SK-N-SH treated with all-trans-retinoic acid at 6 μM for 48 hours (cell line): ENCODE data around the gene GCSH.

Experiments used
- ATAC-seq: fragments of 200-7000 bp; cut with Tn5 transposase; 3 replicates; pipeline ENCODE4 v1.9.1; 2020; ENCODE audit warnings: mild to moderate bottlenecking, moderate library complexity
- ARNTL ChIP-seq: fragments of 450-650 bp; formaldehyde crosslinking; IDR thresholded peaks from 2 replicates; pipeline ENCODE4 v1.5.0; 2020; ENCODE audit warnings: low read depth, mild to moderate bottlenecking, moderate library complexity, borderline replicate concordance
- BACH2 ChIP-seq: fragments of 250-450 bp; sonication (Bioruptor Pico); IDR thresholded peaks from 2 replicates; pipeline ENCODE4 v1.9.0; 2021; ENCODE audit warnings: mild to moderate bottlenecking, borderline replicate concordance
- CSDC2 ChIP-seq: fragments of 250-450 bp; sonication (Bioruptor Pico); IDR thresholded peaks from 2 replicates; pipeline ENCODE4 v1.5.0; 2020; ENCODE audit warnings: mild to moderate bottlenecking, moderate library complexity
- ESRRG ChIP-seq: fragments of 250-450 bp; sonication (Bioruptor Pico); IDR thresholded peaks from 2 replicates; pipeline ENCODE4 v1.6.1; 2021; ENCODE audit warnings: mild to moderate bottlenecking
- GLIS3 ChIP-seq: fragments of 250-450 bp; sonication (Bioruptor Pico); IDR thresholded peaks from 2 replicates; pipeline ENCODE4 v1.5.0; 2020; ENCODE audit warnings: mild to moderate bottlenecking, moderate library complexity
- ISL1 ChIP-seq: fragments of 250-450 bp; sonication (Bioruptor Pico); IDR thresholded peaks from 2 replicates; pipeline ENCODE4 v2.1.2; 2022; ENCODE audit warnings: mild to moderate bottlenecking, moderate library complexity
- OSR1 ChIP-seq: fragments of 250-450 bp; sonication (Bioruptor Pico); IDR thresholded peaks from 2 replicates; pipeline ENCODE4 v1.8.0; 2022; ENCODE audit warnings: moderate library complexity, mild to moderate bottlenecking, inconsistent platforms
- PPARA ChIP-seq: fragments of 250-450 bp; sonication (Bioruptor Pico); IDR thresholded peaks from 2 replicates; pipeline ENCODE4 v1.5.0; 2020; ENCODE audit warnings: mild to moderate bottlenecking, borderline replicate concordance
- RARB ChIP-seq: fragments of 250-450 bp; sonication (Bioruptor Pico); IDR thresholded peaks from 2 replicates; pipeline ENCODE4 v1.8.0; 2021; ENCODE audit warnings: mild to moderate bottlenecking, moderate library complexity
- SNAI2 ChIP-seq: fragments of 250-450 bp; sonication (Bioruptor Pico); IDR thresholded peaks from 2 replicates; pipeline ENCODE4 v1.5.0; 2020; ENCODE audit warnings: mild to moderate bottlenecking, moderate library complexity
- TCF4 ChIP-seq: fragments of 250-450 bp; sonication (Bioruptor Pico); IDR thresholded peaks from 2 replicates; pipeline ENCODE4 v1.8.0; 2021; ENCODE audit warnings: mild to moderate bottlenecking, moderate library complexity, borderline replicate concordance
- TOX ChIP-seq: fragments of 250-450 bp; sonication (Bioruptor Pico); IDR thresholded peaks from 2 replicates; pipeline ENCODE4 v1.8.0; 2021; ENCODE audit warnings: mild to moderate bottlenecking, moderate library complexity, borderline replicate concordance
- ZC3H10 ChIP-seq: fragments of 250-450 bp; sonication (Bioruptor Pico); IDR thresholded peaks from 2 replicates; pipeline ENCODE4 v1.5.1; 2021; ENCODE audit warnings: mild to moderate bottlenecking, moderate library complexity
- ZFP3 ChIP-seq: fragments of 250-450 bp; sonication (Bioruptor Pico); IDR thresholded peaks from 2 replicates; pipeline ENCODE4 v1.5.0; 2020; ENCODE audit warnings: mild to moderate bottlenecking, moderate library complexity
- ZFP30 ChIP-seq: fragments of 450-650 bp; formaldehyde crosslinking; IDR thresholded peaks from 2 replicates; pipeline ENCODE4 v1.5.0; 2022; ENCODE audit warnings: mild to moderate bottlenecking, moderate library complexity
- ZNF565 ChIP-seq: fragments of 450-650 bp; formaldehyde crosslinking; conservative IDR thresholded peaks from 2 replicates; pipeline ENCODE4 v1.5.0; 2020; ENCODE audit warnings: low read depth, mild to moderate bottlenecking, moderate library complexity
- ZNF70 ChIP-seq: fragments of 450-650 bp; formaldehyde crosslinking; IDR thresholded peaks from 2 replicates; pipeline ENCODE4 v1.5.0; 2020; ENCODE audit warnings: mild to moderate bottlenecking, moderate library complexity
- ZNF8 ChIP-seq: fragments of 450-650 bp; formaldehyde crosslinking; IDR thresholded peaks from 2 replicates; pipeline ENCODE4 v1.5.0; 2020; ENCODE audit warnings: mild to moderate bottlenecking, moderate library complexity
- TF ChIP-seq, protein P1 (sequence below): fragments of 250-450 bp; sonication (Bioruptor Pico); IDR thresholded peaks from 2 replicates; pipeline ENCODE4 v1.8.0; 2020; ENCODE audit warnings: mild to moderate bottlenecking, moderate library complexity, borderline replicate concordance
- TF ChIP-seq, protein P2 (sequence below): fragments of 250-450 bp; sonication (Bioruptor Pico); IDR thresholded peaks from 2 replicates; pipeline ENCODE4 v1.8.0; 2021; ENCODE audit warnings: low read depth, mild to moderate bottlenecking, moderate library complexity, borderline replicate concordance
- TF ChIP-seq, protein P3 (sequence below): fragments of 250-450 bp; sonication (Bioruptor Pico); IDR thresholded peaks from 2 replicates; pipeline ENCODE4 v1.5.1; 2021; ENCODE audit warnings: mild to moderate bottlenecking, moderate library complexity
- TF ChIP-seq, protein P4 (sequence below): fragments of 250-450 bp; sonication (Bioruptor Pico); IDR thresholded peaks from 2 replicates; pipeline ENCODE4 v1.5.0; 2020; ENCODE audit warnings: mild to moderate bottlenecking, moderate library complexity

The GCSH gene

DNA sequence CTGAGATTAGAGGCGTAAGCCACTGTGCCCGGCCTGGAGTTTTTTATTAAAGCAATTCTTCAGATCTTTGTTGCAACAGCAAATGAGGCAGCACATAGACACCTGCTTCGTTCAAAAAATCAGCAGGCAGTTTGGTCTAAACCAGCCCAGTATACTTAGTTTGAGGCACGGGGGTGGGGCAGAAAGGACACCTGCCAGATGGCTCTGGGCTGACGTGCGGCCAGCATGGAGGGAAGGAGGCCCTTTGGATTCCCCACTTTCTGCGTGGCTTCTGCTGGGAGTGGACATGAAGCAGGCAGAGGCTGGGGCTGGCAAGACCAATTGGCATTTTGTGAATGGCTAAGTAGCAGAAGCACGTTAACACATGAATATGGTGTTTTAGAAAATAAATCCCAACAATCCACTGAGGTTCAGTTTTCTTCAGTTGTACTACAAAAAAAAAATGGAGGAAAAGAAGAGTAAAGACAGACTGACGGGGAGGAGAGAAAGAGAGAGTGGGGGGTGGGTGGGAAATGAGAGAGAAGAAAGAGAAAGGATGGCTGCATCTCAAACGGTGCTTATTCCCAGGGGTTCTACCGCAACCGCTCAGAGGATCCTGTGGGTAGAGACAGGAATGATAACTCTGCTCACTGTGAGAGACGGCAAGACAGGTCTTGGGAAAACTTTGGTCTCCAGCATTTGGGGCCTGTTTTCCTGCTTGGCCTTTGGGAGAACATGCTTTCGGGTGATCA lies 35.5 kb downstream of the GCSH start (continued):
- TF ChIP-seq, protein P1, sequence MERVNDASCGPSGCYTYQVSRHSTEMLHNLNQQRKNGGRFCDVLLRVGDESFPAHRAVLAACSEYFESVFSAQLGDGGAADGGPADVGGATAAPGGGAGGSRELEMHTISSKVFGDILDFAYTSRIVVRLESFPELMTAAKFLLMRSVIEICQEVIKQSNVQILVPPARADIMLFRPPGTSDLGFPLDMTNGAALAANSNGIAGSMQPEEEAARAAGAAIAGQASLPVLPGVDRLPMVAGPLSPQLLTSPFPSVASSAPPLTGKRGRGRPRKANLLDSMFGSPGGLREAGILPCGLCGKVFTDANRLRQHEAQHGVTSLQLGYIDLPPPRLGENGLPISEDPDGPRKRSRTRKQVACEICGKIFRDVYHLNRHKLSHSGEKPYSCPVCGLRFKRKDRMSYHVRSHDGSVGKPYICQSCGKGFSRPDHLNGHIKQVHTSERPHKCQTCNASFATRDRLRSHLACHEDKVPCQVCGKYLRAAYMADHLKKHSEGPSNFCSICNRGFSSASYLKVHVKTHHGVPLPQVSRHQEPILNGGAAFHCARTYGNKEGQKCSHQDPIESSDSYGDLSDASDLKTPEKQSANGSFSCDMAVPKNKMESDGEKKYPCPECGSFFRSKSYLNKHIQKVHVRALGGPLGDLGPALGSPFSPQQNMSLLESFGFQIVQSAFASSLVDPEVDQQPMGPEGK (CRISPR knock-in tag) = no peak
- TF ChIP-seq TCF4 (CRISPR knock-in tag) (no peak), SNAI2 (CRISPR knock-in tag) (no peak), BACH2 (CRISPR knock-in tag) (no peak), ZFP3 (no peak), ARNTL (CRISPR knock-in tag) (no peak)

DNA sequence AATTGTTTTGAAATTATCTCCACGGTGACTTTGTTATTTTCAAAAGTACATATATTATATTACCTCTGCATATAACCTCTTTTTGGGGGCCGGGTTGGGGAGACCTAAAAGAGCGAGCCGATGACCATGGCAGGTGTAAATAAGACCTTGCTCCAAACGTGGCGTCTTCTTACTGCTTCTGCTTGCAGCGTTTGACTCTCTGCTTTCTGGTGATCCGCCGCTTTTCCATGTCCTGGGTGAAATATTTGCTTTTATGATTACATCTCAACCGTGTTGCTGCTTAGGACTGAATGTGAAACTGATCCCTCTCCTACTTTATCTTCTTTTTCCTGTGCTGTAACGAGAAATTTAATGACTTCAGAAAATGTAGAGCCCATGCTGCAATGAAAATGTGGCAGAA lies 42.4 kb downstream of the GCSH start:
- TF ChIP-seq TCF4 (CRISPR knock-in tag) = no peak
- TF ChIP-seq ARNTL (CRISPR knock-in tag) = no peak
- TF ChIP-seq, protein P2, sequence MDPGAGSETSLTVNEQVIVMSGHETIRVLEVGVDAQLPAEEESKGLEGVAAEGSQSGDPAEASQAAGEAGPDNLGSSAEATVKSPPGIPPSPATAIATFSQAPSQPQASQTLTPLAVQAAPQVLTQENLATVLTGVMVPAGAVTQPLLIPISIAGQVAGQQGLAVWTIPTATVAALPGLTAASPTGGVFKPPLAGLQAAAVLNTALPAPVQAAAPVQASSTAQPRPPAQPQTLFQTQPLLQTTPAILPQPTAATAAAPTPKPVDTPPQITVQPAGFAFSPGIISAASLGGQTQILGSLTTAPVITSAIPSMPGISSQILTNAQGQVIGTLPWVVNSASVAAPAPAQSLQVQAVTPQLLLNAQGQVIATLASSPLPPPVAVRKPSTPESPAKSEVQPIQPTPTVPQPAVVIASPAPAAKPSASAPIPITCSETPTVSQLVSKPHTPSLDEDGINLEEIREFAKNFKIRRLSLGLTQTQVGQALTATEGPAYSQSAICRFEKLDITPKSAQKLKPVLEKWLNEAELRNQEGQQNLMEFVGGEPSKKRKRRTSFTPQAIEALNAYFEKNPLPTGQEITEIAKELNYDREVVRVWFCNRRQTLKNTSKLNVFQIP (CRISPR knock-in tag) = no peak
- no peak for TF ChIP-seq CSDC2
- no peak for TF ChIP-seq BACH2 (CRISPR knock-in tag)
- TF ChIP-seq ESRRG (CRISPR knock-in tag) = no peak
- no peak for TF ChIP-seq ZC3H10
- no peak for TF ChIP-seq ZFP3
- TF ChIP-seq ZNF8 (CRISPR knock-in tag) = no peak
- TF ChIP-seq ZFP30 = no peak
- TF ChIP-seq OSR1 = no peak
- no peak for TF ChIP-seq ISL1 (CRISPR knock-in tag)
- TF ChIP-seq RARB (CRISPR knock-in tag) = no peak
- TF ChIP-seq, protein P1 (CRISPR knock-in tag) = no peak
- TF ChIP-seq, protein P3, sequence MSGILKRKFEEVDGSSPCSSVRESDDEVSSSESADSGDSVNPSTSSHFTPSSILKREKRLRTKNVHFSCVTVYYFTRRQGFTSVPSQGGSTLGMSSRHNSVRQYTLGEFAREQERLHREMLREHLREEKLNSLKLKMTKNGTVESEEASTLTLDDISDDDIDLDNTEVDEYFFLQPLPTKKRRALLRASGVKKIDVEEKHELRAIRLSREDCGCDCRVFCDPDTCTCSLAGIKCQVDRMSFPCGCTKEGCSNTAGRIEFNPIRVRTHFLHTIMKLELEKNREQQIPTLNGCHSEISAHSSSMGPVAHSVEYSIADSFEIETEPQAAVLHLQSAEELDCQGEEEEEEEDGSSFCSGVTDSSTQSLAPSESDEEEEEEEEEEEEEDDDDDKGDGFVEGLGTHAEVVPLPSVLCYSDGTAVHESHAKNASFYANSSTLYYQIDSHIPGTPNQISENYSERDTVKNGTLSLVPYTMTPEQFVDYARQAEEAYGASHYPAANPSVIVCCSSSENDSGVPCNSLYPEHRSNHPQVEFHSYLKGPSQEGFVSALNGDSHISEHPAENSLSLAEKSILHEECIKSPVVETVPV (CRISPR knock-in tag) = no peak
- no peak for TF ChIP-seq ZNF70 (CRISPR knock-in tag)
- no peak for TF ChIP-seq SNAI2 (CRISPR knock-in tag)
- no peak for TF ChIP-seq TOX (CRISPR knock-in tag)
- TF ChIP-seq, protein P4, sequence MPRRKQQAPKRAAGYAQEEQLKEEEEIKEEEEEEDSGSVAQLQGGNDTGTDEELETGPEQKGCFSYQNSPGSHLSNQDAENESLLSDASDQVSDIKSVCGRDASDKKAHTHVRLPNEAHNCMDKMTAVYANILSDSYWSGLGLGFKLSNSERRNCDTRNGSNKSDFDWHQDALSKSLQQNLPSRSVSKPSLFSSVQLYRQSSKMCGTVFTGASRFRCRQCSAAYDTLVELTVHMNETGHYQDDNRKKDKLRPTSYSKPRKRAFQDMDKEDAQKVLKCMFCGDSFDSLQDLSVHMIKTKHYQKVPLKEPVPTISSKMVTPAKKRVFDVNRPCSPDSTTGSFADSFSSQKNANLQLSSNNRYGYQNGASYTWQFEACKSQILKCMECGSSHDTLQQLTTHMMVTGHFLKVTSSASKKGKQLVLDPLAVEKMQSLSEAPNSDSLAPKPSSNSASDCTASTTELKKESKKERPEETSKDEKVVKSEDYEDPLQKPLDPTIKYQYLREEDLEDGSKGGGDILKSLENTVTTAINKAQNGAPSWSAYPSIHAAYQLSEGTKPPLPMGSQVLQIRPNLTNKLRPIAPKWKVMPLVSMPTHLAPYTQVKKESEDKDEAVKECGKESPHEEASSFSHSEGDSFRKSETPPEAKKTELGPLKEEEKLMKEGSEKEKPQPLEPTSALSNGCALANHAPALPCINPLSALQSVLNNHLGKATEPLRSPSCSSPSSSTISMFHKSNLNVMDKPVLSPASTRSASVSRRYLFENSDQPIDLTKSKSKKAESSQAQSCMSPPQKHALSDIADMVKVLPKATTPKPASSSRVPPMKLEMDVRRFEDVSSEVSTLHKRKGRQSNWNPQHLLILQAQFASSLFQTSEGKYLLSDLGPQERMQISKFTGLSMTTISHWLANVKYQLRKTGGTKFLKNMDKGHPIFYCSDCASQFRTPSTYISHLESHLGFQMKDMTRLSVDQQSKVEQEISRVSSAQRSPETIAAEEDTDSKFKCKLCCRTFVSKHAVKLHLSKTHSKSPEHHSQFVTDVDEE (CRISPR knock-in tag) = no peak
- no peak for TF ChIP-seq GLIS3 (CRISPR knock-in tag)
- no peak for ATAC-seq

DNA sequence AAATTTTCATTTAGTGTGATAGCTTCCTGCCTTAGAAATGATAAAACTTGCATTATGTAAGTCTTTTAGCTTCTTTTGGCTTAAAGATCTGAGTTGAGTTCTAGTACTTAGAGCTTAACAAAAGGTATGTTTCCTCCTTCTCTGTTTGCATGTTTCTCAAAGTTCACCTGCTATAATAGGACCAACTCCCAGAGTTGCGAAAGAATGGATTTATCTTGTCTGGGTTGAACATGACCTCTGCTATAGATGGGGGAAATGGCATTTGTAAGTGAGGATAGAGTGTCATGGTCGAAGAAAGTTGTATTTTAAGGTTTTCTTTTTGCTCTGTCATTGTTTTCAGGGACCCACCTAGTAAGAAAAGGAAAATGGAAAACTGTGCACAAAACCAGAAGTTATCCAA lies 53.4 kb downstream of the GCSH start:
- ATAC-seq = no peak
- TF ChIP-seq TCF4 (CRISPR knock-in tag) = no peak
- TF ChIP-seq PPARA = no peak
- no peak for TF ChIP-seq GLIS3 (CRISPR knock-in tag)
- TF ChIP-seq ESRRG (CRISPR knock-in tag) = no peak
- no peak for TF ChIP-seq BACH2 (CRISPR knock-in tag)
- no peak for TF ChIP-seq ZC3H10
- TF ChIP-seq, protein P4 (CRISPR knock-in tag) = no peak
- TF ChIP-seq SNAI2 (CRISPR knock-in tag) = no peak
- TF ChIP-seq ZNF565 (CRISPR knock-in tag) = no peak
- no peak for TF ChIP-seq TOX (CRISPR knock-in tag)
- TF ChIP-seq ZFP30 = no peak
- no peak for TF ChIP-seq ZNF70 (CRISPR knock-in tag)
- TF ChIP-seq, protein P1 (CRISPR knock-in tag) = no peak
